ENCODE results near the gene NEURL1B.
A peak's percentile ranks its signal among the peaks of the same experiment; 100 is the strongest.
"Not testable (repeated sequence)": the region's sequence is repeated elsewhere in the genome, so short reads cannot be mapped to it uniquely, and the experiment has no call there.

Gene NEURL1B

DNA sequence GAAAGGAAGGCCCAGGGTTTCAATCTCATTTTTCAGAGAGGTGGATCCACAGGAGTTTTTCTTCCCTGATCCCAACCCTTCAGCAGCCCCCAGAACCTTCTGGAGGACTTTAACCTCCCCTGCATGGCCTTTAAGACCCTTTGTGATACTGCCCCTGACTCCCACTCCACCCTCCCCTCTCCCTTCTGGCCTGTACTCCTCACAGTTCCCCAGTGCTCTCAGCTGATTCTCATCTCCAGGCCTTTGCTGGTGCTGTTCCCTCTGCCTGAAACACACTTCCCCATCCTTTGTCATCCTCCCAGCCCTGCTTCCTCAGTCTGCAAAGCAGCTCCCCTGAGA is 18.5 kb downstream of the NEURL1B start:
- no peak for DNase-seq

DNA sequence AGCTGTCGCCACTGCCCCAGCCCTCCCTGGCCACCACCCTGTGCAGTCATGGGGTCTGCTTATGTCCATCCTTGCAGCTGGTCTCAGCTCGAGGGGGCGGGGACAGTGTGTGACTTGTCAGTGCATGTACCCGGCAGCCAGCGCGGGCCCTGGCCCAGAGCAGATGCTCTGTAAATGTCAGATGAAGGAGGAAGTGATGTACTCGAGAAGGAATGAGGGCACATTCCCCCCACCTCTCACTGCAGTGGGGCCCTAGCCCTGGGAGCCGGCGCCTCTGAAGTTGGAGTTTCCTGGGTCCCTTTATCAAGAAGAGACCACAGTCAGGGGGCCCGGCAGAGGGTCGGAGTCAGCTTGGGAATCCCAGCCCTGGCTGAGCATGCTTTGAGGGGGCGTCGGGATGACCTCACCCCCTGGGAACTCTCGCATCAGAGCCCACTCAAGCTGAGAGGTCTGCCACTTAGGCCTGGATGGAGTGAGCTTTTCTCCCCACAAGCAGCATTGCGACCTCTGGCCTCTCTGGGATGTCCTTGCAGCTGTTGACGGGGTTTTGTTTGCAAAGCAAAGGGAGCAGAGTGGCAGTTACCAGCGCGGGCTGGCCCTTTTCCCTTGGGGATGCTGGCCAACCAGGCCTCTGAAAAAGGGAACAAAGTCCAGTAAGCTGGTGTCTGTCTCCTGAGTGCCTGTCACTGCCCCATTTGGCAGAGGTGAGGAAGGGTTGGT is 19.0 kb downstream of the NEURL1B start:
- peak in 1 of 2 donors; percentile 44 for DNase-seq

DNA sequence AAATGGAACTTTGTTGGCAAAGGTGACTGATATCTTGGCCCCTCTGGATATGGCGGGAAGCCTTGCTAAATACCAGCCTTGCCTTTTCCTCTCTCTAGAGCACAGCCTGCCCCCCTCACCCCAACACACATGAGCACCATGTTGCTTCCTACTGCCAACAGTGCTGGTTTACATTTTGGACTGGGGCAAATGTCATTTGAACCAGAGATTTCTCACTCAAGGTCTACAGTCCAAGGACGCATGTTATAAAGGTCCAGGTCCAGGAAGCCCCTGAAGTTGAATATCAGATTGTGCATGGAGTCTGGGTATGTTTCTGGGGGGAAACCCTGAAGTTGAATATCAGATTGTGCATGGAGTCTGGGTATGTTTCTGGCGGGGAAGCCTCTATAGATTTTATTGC is 19.9 kb downstream of the NEURL1B start:
- DNase-seq, result no peak

DNA sequence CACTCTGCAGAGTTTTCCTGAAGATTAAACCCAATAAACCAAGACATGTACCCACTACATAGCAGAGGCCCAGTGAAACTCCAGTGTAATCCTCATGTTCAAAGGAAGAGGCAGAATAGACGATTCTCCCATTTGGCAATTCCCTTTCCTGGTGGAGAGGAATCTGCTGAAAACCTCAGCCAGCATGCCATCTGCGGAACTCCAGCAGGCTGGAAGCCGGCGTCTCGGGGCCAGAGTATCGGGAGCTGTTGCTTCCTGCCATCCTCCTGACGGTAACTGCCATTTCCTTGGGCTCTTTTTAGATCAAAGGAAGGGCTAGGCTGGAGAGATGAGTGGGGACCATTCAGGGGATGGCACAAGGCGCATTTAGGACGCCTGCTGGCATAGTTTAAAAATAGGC is 20.5 kb downstream of the NEURL1B start:
- DNase-seq, result no peak

DNA sequence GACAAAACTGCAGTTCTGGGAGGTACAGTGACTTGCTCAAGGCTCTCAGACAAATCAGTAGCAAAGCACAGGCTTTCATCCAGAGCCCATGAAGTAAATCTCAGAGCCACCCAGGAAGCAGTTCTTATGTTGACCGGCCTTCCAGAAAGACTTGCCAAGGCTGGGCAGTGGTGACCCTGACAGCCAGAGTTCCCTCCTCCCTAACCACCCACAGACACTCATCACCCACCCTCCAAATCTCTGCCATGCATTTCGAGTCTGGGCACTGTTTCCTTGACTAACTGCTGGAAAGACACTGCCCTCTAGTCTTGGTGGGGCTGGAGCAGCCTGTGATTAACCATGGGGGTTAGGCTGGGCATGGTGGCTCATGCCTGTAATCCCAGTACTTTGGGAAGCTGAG is 21.5 kb downstream of the NEURL1B start:
- DNase-seq, result no peak

DNA sequence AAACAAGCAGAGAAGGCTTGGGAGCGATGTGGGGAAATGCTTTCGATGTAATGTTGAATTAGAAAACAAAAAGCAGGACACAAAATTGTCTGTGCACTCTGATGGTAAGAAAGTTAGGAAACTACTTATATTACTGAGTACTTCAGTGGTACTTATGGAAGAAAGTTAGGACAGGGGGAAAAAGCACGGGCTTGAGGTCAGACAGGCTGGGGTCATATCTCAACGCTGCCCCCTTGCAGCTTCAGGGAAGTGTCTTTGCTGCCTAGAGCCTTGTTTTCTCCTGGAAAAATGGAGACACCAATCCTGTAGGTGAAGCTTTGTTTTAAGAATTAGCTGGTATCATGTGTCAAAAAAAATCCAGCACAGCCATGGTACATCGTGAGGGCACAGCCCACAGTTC is 23.0 kb downstream of the NEURL1B start:
- no peak for DNase-seq

DNA sequence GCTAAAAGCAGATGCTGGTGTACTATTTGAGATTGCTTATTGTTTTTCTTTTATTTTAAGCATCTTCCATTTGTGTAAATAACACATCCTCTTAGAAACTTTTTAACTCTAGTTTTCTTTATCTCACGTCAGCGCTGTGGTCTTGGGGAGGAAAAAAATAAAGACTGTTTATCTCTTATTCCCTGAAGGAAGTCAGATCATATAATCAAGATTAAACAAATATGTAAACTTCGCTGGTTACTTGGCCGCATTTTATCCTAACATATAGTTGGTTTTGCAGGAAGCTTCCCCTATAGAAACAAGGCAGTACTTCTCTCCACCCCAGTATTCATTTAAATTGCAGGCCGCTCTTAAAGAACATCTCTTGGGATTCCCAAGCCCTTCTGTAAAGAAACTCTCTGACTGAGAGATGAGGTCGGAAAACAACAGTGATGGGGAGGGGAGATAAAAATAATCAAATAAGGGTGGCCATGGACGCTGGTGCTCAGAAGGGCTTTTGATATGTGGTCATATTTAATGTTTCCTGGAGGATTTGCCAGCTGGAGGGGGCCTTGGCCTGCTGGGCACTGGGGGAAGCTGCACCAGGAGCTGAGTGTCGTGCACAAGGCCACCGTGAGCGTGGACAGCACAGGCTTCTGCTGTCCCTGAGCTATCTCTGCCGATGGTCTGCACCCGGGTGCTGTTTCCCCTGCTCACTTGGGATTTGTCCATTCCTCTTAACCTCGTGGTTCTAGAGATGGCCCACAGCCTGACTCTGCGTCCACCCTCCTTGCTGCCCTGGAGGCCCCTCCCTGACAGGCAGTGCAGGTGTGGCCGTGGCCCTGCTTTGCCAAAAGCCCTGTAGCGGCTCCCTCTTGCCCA is 23.8 kb downstream of the NEURL1B start:
- no peak for DNase-seq

DNA sequence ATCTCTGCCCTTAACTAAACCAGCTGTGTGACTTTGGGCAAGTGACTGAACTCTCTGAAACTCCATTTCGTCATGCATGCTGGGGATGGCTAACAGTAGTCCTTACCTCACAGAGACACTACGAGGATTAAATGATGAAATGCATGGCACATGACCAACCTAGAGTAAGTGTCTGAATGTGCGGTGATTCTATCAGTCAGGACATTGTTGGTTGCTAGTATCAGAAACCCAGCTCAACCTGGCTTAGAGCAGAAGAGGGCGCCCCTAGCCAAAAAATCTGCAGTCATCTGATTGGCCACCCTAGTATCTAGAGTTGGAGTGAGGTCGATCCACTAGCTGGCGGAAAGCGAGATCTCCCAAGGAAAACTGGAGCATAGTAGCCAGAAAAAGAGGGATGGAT is 25.2 kb downstream of the NEURL1B start:
- DNase-seq, result no peak

DNA sequence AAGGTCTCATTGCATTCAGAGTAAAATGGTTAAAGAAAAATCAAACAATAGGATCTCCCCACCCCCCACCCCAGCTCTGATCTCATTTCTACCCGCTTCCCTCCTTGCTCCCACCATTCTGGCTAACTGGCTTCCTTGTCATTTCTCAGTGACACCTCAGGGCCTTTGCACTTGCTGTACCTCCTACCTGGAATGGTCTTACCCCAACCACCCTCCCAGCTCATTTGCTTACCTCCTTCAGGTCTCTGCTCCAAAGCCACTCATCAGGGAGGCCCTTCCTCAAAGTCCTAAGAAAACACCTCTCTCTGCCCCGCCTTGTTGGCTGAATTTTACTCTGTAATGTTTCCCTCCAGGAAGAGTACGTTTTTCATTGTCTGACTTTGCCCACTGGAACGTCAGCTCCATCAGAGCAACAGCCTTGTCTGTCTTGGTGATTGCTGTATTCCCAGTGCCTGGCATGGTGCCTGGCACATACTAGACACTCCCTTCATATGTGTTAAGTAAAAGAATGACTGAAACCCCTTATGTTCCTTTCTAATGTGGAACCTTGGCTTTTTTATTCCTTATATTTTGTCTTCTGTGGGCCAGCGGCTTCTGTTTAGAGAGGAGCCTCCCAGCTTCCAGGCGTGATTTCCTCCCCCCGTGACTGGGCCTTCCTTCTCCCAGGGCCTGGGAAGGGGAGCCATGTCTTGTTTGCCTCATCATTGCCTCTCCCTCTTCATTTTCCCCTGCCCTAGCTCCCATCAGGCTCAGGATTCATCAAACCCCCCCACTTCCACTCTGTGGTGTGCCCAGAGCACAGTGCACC is 26.9 kb downstream of the NEURL1B start:
- no peak for DNase-seq

DNA sequence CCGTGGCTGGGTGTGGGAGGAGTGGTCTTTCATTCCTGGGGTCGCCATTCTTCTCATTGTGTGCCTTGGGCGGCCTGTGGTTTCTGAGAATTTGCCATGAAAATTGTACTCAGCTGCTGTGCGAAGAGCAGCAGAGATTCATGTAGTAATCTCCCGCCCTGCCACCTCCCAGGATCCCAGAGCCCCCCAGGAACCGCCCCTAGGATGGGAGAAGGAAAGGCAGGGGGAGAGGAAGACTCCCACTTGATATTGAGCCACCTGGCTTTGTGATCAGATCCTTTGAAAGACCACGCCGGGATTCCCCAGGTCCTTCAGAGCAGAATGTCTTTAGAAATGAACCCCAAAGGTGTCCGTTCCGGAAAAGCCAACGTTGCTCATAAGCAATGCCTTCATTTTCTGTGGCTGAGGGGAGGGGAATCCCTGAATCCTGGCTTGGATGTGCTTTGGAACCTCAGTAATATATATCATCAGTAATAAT is 27.6 kb downstream of the NEURL1B start:
- DNase-seq, result no peak

DNA sequence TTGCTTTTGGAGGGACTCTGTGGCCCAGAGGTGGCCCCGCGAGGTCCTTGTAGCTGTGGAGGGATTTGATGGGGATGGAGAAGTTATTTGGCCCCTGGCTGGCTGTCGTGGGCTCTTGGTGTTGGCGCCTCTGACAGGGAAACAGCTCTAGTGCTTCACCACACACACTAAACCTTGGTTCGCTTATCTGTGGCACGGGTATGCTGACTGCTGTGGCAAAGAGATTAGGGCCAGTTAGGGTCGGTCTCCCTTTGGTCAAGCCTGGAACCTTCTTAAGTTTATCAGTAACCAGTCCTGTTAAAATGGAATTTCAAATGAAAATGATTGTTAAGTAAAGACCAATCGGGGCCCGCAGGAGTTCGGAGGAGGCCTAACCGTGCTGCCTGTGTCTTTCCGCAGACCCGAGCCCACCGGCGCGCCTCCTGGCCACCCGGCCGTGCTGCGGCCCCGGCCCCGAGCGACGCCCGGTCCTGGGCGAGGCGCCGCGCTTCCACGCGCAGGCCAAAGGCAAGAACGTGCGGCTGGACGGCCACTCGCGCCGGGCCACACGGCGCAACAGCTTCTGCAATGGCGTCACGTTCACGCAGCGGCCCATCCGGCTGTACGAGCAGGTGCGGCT is 28.4 kb downstream of the NEURL1B start:
- DNase-seq, result no peak

DNA sequence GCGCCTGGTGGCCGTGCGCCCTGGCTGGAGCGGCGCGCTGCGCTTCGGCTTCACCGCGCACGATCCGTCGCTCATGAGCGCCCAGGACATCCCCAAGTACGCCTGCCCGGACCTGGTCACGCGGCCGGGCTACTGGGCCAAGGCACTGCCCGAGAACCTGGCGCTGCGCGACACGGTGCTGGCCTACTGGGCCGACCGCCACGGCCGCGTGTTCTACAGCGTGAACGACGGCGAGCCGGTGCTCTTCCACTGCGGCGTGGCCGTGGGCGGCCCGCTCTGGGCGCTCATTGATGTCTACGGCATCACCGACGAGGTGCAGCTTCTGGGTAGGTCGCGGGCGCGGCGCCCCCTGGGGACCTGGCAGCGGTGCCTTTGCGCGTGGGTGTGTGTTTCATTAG is 28.9 kb downstream of the NEURL1B start:
- DNase-seq, result no peak

DNA sequence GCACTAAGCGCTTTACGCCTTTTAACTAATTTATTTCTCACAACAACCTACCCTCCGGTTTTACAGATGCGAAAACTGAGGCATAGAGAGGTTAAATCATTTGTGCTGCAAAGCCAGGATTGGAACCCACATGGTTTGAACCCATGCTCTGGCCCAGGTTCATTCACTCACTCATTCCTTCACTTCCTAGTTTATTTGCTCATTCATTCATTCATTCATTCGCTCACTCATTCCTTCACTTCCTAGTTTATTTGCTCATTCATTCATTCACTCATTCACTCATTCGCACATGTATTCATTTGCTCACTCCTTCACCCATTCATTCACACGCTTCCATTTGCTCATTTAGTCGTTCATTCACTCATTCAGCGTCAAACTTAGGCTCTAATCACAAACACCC is 29.4 kb downstream of the NEURL1B start:
- DNase-seq, result no peak

DNA sequence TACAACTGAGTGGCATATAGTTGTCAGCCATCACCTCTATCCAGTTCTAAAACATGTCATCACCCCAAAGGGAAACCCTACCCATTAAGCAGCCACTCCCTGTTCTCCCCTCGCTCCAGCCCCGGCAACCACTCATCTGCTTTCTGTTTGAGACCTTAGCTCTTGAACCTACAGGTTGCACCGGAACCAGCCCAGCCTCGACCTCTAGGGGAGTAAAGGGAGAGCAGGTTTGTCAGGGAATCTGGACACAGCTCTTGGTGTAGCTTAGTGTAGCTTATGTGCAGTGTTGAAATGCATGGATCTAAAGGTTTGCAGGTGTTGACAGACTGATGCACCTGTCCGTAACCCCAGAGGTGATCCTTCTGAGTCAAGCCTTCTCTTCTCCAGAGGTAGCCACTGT is 30.0 kb downstream of the NEURL1B start:
- no peak for DNase-seq

DNA sequence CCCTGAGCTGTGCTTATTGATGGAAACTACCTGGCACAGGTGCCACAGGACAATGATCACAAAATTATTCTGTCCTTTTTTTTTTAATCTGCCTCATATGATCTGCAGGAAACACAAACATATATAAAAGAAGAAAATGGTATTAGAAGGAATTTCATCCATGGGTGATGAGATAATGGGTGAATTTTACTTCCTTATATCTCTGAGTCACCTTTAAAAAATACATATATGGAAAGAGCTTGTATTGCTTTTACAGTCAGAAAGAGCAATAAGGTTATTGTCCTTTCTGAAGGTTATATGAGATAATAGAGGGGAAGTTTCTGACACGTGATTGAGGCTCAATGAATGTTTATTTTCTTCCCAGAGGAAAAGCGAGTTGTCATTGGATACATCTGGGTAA is 31.6 kb downstream of the NEURL1B start:
- no peak for DNase-seq

DNA sequence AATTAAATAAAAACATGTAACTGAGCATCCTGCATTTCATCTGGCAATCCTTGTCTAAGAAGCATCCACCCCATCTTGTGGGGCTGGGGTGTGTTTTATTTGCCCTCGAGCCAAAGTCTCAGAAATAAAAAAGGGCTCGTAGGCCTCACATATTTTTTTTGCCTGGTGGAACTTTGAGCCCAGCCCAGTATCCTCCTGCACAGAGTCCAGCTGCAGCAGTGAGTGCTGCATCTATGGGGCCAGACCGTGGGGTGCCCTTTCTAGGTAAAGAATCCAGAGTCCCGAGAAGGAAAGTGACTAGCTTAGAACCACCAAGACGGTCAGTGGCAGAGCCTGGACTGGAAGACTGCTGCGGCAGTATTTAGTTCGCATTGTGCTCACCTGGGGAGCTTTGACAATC is 33.1 kb downstream of the NEURL1B start:
- DNase-seq, result no peak

DNA sequence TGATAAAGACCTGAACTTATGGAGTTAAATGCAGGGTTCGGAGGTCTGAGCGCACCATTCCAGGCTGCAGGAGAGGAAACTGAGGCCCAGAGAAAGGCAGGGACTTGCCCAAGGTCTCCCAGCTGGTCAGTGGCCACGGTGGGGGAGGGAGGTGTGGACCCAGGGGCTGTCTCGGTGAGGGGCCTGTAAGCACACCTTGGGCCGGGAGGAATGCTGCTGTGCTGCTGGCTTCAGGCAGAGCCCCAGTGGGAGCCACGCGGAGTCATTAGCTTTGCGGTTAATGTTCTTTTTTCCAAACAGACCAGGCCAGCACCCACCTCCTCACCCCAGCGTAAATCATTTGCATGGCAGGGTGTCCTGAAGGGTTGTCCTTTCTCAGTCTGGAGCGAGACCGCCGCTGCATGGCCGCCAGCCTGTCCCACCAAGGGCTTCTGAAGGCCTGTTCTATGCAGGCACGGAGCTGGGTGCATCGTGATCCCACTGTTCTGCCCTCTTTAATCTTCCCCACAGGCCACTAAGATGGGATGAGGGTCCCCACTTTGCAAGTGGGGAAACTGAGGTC is 35.9 kb downstream of the NEURL1B start:
- no peak for DNase-seq

DNA sequence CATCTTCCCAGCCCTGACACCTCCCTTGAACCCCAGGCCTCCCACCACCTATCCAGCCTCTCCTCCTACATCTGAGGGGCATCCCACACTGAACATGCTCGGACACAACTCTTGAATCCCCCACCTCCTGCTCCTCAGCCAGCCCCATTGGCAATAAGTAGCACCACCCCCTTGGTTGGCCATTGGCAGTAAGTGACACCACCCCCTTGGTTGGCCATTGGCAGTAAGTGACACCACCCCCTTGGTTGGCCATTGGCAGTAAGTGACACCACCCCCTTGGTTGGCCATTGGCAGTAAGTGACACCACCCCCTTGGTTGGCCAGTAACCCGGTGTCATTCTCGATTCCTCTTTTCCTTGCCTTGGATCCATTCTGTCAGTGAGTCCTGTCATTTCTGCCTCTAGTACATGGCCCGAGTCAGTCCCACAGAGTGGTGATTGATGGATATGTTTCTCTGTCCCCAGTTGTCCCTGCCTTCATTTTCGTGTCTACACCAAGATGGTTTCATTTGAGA is 37.4 kb downstream of the NEURL1B start:
- not testable (repeated sequence) for DNase-seq

DNA sequence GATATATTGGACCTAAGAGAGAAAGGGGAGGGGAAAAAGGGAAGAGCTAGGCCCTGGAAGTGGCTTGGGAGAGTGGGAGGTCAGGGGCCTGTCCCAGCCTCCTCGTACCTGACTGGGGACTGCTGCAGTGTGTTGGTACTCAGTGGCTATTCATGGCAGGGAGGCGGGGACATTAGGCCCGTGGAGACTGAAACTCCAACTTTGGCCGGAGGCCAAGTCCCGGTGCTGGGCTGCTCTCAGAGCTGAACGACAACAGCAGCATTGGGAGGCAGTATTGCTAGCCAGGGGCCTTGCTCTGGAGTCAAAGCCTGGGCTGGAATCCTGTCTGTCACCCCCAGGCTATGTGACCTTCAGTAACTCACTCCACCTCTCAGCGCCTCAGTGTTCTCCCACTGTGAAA is 37.8 kb downstream of the NEURL1B start:
- no peak for DNase-seq

DNA sequence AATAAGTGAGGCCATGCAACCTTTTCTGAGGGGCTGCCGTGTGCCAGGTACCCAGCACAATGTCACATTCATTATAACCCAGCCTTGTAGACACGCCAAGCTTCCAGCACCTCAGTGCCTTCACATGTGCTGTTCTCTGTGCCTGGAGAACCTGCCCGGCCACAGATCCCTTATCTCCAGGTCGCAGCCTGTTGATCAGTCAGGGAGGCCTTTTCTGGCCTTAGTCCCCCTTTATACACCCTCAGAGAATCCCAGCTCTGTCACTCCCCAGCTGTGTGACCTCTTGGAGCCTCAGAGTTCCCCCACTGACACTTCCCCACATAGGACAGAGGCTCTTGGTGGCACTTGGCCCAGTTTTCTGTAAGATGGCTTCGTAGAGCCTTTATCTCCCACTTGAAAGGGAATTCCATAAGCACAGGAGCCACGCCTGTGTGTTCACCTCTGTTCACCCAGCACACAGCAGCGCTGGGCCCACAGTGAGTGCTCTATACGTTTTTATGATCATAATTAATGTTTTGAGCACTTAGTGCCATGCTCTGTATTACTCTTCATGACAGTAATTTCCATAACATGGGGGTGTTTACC is 38.7 kb downstream of the NEURL1B start:
- no peak for DNase-seq

DNA sequence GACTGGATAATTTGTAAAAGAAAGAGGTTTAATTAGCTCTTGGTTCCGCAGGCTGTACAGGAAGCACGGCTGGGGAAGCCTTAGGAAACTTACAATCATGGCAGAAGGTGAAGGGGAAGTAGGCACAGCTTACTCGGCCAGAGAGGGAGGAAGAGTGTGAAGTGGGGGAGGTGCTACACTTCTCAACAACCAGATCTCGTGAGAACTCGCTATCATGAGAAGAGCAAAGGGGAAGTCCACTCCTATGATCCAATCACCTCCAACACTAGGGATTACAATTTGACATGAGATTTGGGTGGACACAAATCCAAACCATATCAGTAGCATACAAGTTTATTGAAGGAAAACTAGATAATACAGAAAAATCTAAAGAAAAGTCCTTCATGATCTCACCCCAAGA is 39.9 kb downstream of the NEURL1B start:
- DNase-seq, result peak in 1 of 2 donors; percentile 35

DNA sequence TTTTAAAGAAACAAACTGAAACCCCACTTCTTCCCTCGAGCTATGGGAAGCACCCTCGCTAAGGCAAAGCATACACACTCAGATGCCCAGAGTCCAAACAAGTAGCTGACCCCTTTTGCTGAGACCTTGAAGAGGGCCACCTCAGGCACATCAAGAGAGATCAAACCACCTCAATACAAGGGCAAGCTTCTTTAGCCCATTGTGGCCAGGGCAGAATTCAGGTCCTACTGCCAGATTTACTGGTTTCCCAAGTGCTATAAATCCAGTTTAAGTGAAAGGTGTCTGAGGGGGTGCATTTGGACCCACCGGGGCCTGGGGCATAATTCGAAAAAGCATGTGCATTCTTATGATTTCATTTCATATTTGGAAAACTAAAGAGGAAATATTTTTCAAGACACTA is 40.4 kb downstream of the NEURL1B start:
- DNase-seq, result no peak

Data from CD4-positive, alpha-beta T cell treated with Interleukin-4 for 1 hour (primary cell).